NB4 (cell line): ENCODE results near the gene ADCY10.

ENCODE experiments used
- DNase-seq: peaks from one replicate; pipeline ENCODE4 v3.0.0; 2010; ENCODE audit warnings: low read depth
- H3K4me3 ChIP-seq: one replicate; pipeline ENCODE4 v1.5.1; 2011; ENCODE audit warnings: mild to moderate bottlenecking, low read depth, low read length, moderate library complexity
- CTCF ChIP-seq: IDR thresholded peaks from one replicate; pipeline ENCODE4 v1.5.1; 2012; ENCODE audit warnings: low read depth, low read length
- MAX ChIP-seq: IDR thresholded peaks from 2 replicates; pipeline ENCODE4 v1.6.1; 2011; ENCODE audit warnings: low read depth, low read length
- MYC ChIP-seq: IDR thresholded peaks from 2 replicates; pipeline ENCODE4 v1.6.1; 2011; ENCODE audit warnings: low read depth, low read length
- POLR2A ChIP-seq: IDR thresholded peaks from 2 replicates; pipeline ENCODE4 v1.6.1; 2011; ENCODE audit warnings: mild to moderate bottlenecking; ENCODE audit not compliant: insufficient read length; ENCODE audit errors: extremely low read depth

ADCY10 gene

GRCh38 chr1:167772436-167772835 is 141.5 kb downstream of the ADCY10 start:
- no peak overlapping the region for H3K4me3 ChIP-seq
- TF ChIP-seq MAX: no peak
- TF ChIP-seq POLR2A: no peak
- no peak for TF ChIP-seq CTCF
- no peak for TF ChIP-seq MYC
- no peak for DNase-seq

GRCh38 chr1:167770127-167770526 is 143.8 kb downstream of the ADCY10 start:
- no peak for DNase-seq
- H3K4me3 ChIP-seq: no peak overlapping the region
- TF ChIP-seq CTCF: no peak
- TF ChIP-seq MAX: no peak
- TF ChIP-seq MYC: no peak
- no peak for TF ChIP-seq POLR2A

GRCh38 chr1:167767761-167768160 is 146.2 kb downstream of the ADCY10 start:
- DNase-seq: peak; percentile 66
- TF ChIP-seq MAX: no peak
- no peak for TF ChIP-seq CTCF
- no peak for TF ChIP-seq POLR2A
- no peak for TF ChIP-seq MYC
- no peak overlapping the region for H3K4me3 ChIP-seq

GRCh38 chr1:167766538-167766937 is 147.4 kb downstream of the ADCY10 start:
- no peak for DNase-seq
- TF ChIP-seq MYC (no peak), CTCF (no peak), POLR2A (no peak), MAX (no peak)
- no peak overlapping the region for H3K4me3 ChIP-seq

- DNase-seq: no peak
- no peak overlapping the region for H3K4me3 ChIP-seq
- no peak for TF ChIP-seq POLR2A
- TF ChIP-seq CTCF: no peak
- no peak for TF ChIP-seq MYC
- no peak for TF ChIP-seq MAX
Observed at GRCh38 chr1:167765496-167765895, 148.4 kb downstream of the ADCY10 start.
